Glomerular visceral epithelial cell (primary cell): ENCODE results near the gene CACFD1.

ENCODE experiments used
- DNase-seq: peaks from one replicate; pipeline ENCODE4 v3.0.0-alpha.2; 2016; ENCODE audit errors: extremely low spot score

Gene CACFD1

DNA sequence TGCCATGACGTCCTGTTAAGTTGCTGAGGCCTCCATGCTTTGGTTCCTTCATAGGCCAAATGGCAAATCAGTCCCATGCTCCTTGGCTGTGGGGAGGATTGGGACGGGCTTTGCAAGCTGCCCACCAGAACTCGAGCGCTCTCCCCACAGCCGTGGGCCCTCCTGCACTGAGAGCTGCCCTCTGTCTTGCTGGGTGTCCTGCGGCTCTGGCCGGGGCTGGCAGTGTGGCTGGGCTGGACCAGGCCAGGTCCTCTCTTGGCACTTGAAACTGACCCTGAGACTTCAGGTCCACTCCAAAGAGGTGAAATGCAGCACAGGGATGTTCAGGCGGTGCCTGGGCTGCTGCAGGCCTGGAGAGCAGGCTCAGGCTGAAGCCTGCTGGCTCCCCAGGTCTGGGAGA lies 57.9 kb downstream of the CACFD1 start:
- no peak for DNase-seq

DNA sequence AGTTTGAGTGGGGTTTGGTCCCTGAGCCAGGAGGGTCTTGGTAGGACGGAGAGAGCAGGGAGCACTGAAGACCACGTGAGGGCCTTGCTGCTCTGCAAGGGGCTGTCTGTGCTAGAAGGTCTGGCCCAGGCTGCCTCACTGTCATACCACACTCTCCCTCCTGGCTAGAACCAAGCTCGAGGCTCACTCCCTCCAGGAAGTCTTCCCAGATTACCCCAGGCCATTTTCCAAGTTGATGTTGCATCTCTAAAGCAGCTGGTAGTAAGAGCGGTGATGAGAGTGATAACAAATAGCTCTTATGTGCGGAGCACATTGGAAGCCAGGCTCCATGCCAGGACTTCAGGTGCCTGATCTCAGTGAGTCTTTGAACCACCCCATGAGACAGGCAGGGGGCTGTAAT lies 58.4 kb downstream of the CACFD1 start:
- no peak for DNase-seq

GRCh38 chr9:133518706-133519449 lies 59.1 kb downstream of the CACFD1 start:
- DNase-seq: no peak

DNA sequence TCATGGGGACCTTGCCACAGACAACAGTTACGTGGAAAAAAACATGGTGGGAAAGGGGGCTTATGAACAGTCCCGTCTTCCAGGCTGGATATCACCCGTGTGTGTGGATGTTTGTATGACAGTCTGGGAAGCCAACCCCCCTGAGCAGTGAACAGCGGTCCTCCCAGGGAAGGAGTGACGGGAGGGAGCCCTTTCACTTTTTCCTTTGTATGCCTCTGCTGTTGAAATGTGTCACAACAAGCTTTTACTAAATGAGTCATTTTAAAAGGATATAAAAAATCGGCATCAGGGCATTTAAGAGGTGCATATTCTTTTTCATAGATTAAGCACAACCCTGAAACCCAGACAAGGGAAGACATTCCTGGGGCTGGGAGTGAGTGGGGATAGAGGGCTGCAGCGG lies 59.9 kb downstream of the CACFD1 start:
- DNase-seq: no peak

DNA sequence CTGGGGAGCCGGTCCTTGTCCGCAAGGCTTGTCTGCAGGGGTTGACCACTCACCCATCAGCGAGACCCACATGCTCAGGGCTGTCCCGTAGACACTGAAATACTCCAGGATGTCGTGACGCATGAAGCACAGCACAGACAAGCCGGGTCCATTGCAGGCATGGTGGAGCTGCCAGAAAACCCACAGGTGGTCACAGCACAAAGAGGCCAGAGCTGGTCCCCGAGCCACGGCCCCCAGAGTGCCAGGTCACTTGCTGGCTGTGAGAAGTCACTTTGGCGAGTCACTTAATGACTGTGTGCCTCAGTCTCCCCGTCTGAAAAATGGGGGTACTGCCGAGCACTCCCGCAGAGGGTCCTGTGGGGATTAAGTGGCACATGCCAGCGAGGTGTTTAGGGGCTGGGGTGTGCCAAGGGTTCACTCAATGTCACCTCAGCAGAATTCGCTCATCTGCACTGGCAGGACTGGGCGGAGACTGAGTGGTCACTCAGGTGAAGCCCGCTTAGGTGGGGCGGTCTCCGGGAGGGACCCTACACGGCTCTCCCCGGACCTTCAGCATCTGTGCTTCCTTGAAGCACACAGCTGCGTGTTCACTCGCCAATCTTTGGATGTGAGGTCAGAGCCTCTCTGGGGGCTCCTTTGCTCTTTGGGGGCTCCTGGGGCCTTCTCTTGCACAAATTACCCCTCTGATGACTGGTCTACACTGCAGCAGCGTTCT lies 60.5 kb downstream of the CACFD1 start:
- DNase-seq: no peak
